Esophagus muscularis mucosa (tissue), 4 donors: ENCODE data around the gene TMEM179. TPM values are rescaled to one million over a fixed set of nuclear protein-coding genes. Genes with fewer than 3 reads are reported as not detected.

Source experiments
- DNase-seq: peaks from one replicate; pipeline ENCODE4 v3.0.0-alpha.2; 2017; ENCODE audit errors: extremely low spot score
- H3K27ac ChIP-seq, 4 donors: fragments of 200-600 bp; sonication (generic); replicated peaks in 1 of 4; 1 replicate in 3 of 4; 2 replicates in 1 of 4; pipeline ENCODE4 v1.5.1; 2016 to 2019; ENCODE audit warnings: mild to moderate bottlenecking in 1 of 4
- H3K27me3 ChIP-seq, 4 donors: fragments of 200-600 bp; sonication (generic); one replicate each; pipeline versions ENCODE4 v1.5.1 to v1.6.0; 2016 to 2019
- H3K36me3 ChIP-seq, 4 donors: fragments of 200-600 bp; sonication (generic); one replicate each; pipeline ENCODE4 v1.5.1; 2016 to 2019
- H3K4me1 ChIP-seq, 4 donors: fragments of 200-600 bp; sonication (generic); one replicate each; pipeline ENCODE4 v1.5.1; 2016 to 2019
- H3K4me3 ChIP-seq, 4 donors: fragments of 200-600 bp; sonication (generic); 1 replicate in 2 of 4; 2 replicates in 2 of 4; pipeline ENCODE4 v1.5.1; 2016 to 2019; ENCODE audit warnings: mild to moderate bottlenecking in 4 of 4, moderate library complexity in 1 of 4
- H3K9me3 ChIP-seq, 4 donors: fragments of 200-600 bp; sonication (generic); 1 replicate in 3 of 4; 2 replicates in 1 of 4; pipeline ENCODE4 v1.5.1; 2016 to 2019
- EP300 ChIP-seq: sonication (generic); formaldehyde crosslinking; IDR thresholded peaks from one replicate; pipeline ENCODE4 v1.6.1; 2017; ENCODE audit warnings: antibody characterized with exemption
- POLR2A ChIP-seq: fragments of 450-650 bp; IDR thresholded peaks from one replicate; pipeline ENCODE4 v1.6.1; 2017; ENCODE audit warnings: antibody characterized with exemption, moderate library complexity, mild to moderate bottlenecking, low read depth
- POLR2AphosphoS5 ChIP-seq, 2 donors: sonication (generic); formaldehyde crosslinking; IDR thresholded peaks; one replicate each; pipeline ENCODE4 v1.6.1; 2017; ENCODE audit warnings: antibody characterized with exemption in 2 of 2
- WGBS: methylation state at CpG from one replicate; pipeline ENCODE4 v1.1.5; 2018; 5-methylcytosine and 5-hydroxymethylcytosine counted together
- intact Hi-C: fragments of 100-400 bp; cut with DNase I; formaldehyde crosslinking; loops from one replicate; pipeline ENCODE4 v1.15.1; 2023
- total RNA-seq, 4 donors: library from RNA; depleted of rRNA; stranded (reverse); fragments of >200 nt; gene quantifications; one replicate each; pipeline versions ENCODE4 v1.1.0 to v1.2.1, GENCODE V29; 2016
- TF ChIP-seq, protein P1 (sequence below), 3 experiments: fragments of 200-600 bp in 2 of 3; fragments of 450-650 bp in 1 of 3; sonication (generic) in 2 of 3; IDR thresholded peaks; one replicate each; pipeline ENCODE4 v1.5.1; 2017 to 2019; ENCODE audit warnings: antibody characterized with exemption in 3 of 3, mild to moderate bottlenecking in 2 of 3, moderate library complexity in 1 of 3

Gene TMEM179
- total RNA-seq, 4 donors from 2014 or later: 1.4 to 4.2 (median 1.9) TPM

DNA sequence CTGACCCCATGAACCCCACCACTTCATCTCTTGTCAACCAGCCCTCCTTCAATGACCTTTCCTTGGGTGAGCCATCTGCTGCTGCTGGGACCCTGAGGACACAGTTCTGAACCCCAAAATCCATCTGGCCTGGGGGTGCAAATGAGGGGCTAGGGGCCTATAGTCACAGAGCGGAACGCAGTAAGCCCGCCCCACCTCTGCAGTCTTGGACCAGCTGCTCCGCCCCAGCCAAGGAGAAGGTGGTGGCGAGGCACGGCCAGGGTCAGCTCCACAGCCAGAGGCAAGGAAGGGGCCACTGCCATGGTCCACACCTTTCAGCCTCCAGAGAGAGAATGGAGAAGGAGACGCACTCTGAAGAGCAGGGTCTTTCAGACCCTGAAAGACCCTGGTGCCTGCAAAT lies 5.1 kb downstream of the TMEM179 start:
- no peak for DNase-seq
- peaks cover 0 to 100% (median 15%) of the 10 kb centered on the region in 4 donors for H3K27me3 ChIP-seq
- no peak overlapping the region for H3K4me3 ChIP-seq
- 92% methylated on average over 5 of the region's 7 CpGs for WGBS
- H3K9me3 ChIP-seq: no peaks in the 10 kb centered on the region
- no peaks in the 10 kb centered on the region for H3K36me3 ChIP-seq
- H3K27ac ChIP-seq: no peak overlapping the region
- intact Hi-C loops: no loop called here
- peaks cover 0 to 8% (median 7%) of the 10 kb centered on the region in 4 donors for H3K4me1 ChIP-seq
- TF ChIP-seq EP300 (no peak), POLR2AphosphoS5 (IDR thresholded peaks at IDR 0.05) (no peak), POLR2A (no peak)
- TF ChIP-seq, protein P1, sequence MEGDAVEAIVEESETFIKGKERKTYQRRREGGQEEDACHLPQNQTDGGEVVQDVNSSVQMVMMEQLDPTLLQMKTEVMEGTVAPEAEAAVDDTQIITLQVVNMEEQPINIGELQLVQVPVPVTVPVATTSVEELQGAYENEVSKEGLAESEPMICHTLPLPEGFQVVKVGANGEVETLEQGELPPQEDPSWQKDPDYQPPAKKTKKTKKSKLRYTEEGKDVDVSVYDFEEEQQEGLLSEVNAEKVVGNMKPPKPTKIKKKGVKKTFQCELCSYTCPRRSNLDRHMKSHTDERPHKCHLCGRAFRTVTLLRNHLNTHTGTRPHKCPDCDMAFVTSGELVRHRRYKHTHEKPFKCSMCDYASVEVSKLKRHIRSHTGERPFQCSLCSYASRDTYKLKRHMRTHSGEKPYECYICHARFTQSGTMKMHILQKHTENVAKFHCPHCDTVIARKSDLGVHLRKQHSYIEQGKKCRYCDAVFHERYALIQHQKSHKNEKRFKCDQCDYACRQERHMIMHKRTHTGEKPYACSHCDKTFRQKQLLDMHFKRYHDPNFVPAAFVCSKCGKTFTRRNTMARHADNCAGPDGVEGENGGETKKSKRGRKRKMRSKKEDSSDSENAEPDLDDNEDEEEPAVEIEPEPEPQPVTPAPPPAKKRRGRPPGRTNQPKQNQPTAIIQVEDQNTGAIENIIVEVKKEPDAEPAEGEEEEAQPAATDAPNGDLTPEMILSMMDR (IDR thresholded peaks at IDR 0.05): no peak

DNA sequence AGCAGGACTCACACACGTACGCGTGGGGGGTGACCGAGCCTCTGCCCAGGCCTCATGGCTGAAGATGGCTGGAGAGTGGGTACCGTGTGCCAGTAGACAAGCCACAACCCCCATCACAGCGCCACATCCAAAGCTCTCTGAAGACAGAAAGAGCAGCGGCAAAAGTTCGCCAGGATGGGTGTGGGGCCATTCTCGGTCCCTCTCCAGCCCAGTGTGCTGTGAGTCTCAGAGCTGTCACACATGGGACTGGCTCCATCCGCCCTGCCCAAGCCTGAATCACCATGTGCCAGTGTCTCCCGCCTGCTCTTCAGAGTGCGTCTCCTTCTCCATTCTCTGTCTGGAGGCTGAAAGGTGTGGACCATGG lies 5.7 kb downstream of the TMEM179 start:
- intact Hi-C loops: no loop called here
- 89% methylated on average over 12 of the region's 12 CpGs for WGBS

DNA sequence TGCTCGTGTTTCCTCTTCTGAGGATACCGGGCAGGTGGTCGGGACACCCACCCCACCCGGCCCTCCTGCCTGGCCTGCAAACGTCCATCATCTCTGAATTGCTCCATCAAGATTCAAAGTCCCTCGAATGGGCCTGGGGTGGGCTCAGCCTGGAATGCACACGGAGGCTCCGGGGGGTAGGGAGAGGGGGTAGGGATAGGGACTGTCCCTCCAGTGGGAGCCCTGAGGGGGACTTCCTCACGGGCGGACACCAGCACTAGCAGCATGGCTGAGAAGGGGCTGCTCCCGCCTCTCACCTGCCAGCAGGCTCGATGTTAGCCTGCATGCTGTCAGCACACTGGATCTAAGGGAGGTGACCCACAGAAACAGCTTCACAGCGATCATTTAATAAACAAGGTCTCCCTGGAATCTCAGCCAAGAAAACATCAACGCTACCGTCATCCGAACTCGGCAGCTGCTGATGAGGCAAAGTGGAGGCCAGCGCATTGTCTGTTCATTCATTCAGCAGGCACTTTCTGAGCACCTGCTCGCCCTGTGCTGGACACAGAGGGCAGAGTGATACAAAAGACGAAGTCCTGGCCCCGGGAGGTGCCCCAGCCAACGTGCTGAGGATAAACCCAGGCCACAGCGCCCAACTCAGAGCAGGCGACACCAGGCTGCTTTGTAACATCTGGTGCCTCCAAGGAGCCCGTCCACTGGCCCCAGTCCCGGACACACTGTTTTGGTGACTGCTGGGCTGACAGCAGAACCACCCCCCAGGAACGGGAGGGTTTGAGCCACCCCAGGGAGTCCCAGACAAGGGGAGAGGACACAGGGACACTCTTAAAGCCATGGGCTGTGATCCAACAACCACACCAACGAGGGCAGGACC lies 6.3 kb downstream of the TMEM179 start:
- peaks cover 0 to 98% (median 7%) of the 10 kb centered on the region in 4 donors for H3K27me3 ChIP-seq
- TF ChIP-seq, protein P1 (IDR thresholded peaks at IDR 0.05): no peak
- TF ChIP-seq POLR2AphosphoS5 (IDR thresholded peaks at IDR 0.05) (no peak), EP300 (no peak), POLR2A (no peak)
- H3K4me1 ChIP-seq: peaks cover 0 to 2% (median 0%) of the 10 kb centered on the region in 4 donors
- intact Hi-C loops: no loop called here
- no peak overlapping the region for H3K4me3 ChIP-seq
- no peaks in the 10 kb centered on the region for H3K36me3 ChIP-seq
- H3K9me3 ChIP-seq: no peaks in the 10 kb centered on the region
- no peak for DNase-seq
- WGBS: 55% methylated on average over 20 of the region's 28 CpGs
- H3K27ac ChIP-seq: no peak overlapping the region

More for the DNA sequence above, 5.7 kb downstream of the TMEM179 start:
- Histone ChIP-seq H3K36me3 (no peaks in the 10 kb centered on the region), H3K4me3 (no peak overlapping the region), H3K4me1 (peaks cover 0 to 2% (median 1%) of the 10 kb centered on the region in 4 donors), H3K27ac (no peak overlapping the region), H3K27me3 (peaks cover 0 to 99% (median 11%) of the 10 kb centered on the region in 4 donors), H3K9me3 (no peaks in the 10 kb centered on the region)
- TF ChIP-seq POLR2AphosphoS5 (IDR thresholded peaks at IDR 0.05) (no peak), EP300 (no peak), POLR2A (no peak)
- TF ChIP-seq, protein P1 (IDR thresholded peaks at IDR 0.05): no peak
- no peak for DNase-seq

DNA sequence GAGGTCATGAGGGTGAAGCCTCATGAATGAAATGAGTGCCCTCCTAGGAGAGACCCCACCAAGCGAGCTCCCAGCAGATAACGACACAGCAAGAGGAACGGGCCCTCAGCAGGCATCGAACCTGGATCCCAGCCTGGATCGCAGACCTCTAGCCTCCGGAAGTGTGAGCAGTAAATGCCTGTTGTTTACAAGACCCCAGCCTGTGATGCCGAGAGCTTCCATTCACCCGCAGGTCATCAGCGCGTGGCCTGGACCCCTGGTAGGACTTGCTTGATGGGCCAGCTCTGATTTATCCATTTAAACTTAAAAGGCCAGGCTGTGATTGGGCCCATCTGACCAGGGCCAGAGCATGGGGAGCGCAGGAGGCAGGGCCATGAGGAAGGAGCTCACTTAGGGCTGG lies 7.0 kb downstream of the TMEM179 start:
- no peak overlapping the region for H3K27ac ChIP-seq
- no peak for DNase-seq
- no peaks in the 10 kb centered on the region for H3K36me3 ChIP-seq
- H3K4me1 ChIP-seq: peaks cover 0 to 2% (median 0%) of the 10 kb centered on the region in 4 donors
- 86% methylated on average over 4 of the region's 11 CpGs for WGBS
- no peak overlapping the region for H3K4me3 ChIP-seq
- peaks cover 0 to 94% (median 3%) of the 10 kb centered on the region in 4 donors for H3K27me3 ChIP-seq
- intact Hi-C loops: no loop called here
- H3K9me3 ChIP-seq: no peaks in the 10 kb centered on the region
- TF ChIP-seq POLR2A: no peak
- no peak for TF ChIP-seq EP300
- TF ChIP-seq POLR2AphosphoS5 (IDR thresholded peaks at IDR 0.05): no peak
- TF ChIP-seq, protein P1 (IDR thresholded peaks at IDR 0.05): no peak
